Activated naive CD8-positive, alpha-beta T cell treated with anti-CD3 and anti-CD28 coated beads, Interleukin-2, amount 10 ng/mL, durations not matched to agents 7 days and 5 days (primary cell): Measurements from ENCODE around the gene EIF2B4. TPM values are rescaled to one million over a fixed set of nuclear protein-coding genes. Genes with fewer than 3 reads are reported as not detected.

ENCODE experiments used
- ATAC-seq: fragments of 150-1000 bp; cut with Tn5 transposase; one replicate; pipeline ENCODE4 v1.10.0; 2021; ENCODE audit warnings: low read depth, moderate library complexity
- POLR2A ChIA-PET: fragments of 350-600 bp; sonication (Branson Sonifier 250); formaldehyde crosslinking; loops from one replicate; lab custom pipeline; 2021; ENCODE audit warnings: antibody characterized with exemption; lab: Charles Lee
- DNase-seq: peaks from one replicate; pipeline ENCODE4 v3.0.0; 2021
- H3K27ac Mint-ChIP-seq: one replicate; pipeline ENCODE4 v1.8.0; 2022; ENCODE audit warnings: mild to moderate bottlenecking, mixed read lengths
- H3K27me3 Mint-ChIP-seq: one replicate; pipeline ENCODE4 v1.8.0; 2022; ENCODE audit warnings: mild to moderate bottlenecking, moderate library complexity, mixed read lengths
- H3K36me3 Mint-ChIP-seq: one replicate; pipeline ENCODE4 v1.8.0; 2021; ENCODE audit warnings: mild to moderate bottlenecking, mixed read lengths
- H3K4me1 Mint-ChIP-seq: one replicate; pipeline ENCODE4 v1.8.0; 2021; ENCODE audit warnings: mixed read lengths
- H3K4me3 Mint-ChIP-seq: one replicate; pipeline ENCODE4 v1.8.0; 2022; ENCODE audit warnings: mild to moderate bottlenecking, moderate library complexity, mixed read lengths
- H3K9me3 Mint-ChIP-seq: one replicate; pipeline ENCODE4 v1.8.0; 2021; ENCODE audit warnings: mixed read lengths
- total RNA-seq, 2 experiments: library from RNA; stranded (reverse); gene quantifications; one replicate each; pipeline ENCODE4 v1.2.3, GENCODE V29; 2021

EIF2B4 gene
- 10 to 100 TPM; 38.3 to 39.2 TPM for total RNA-seq

DNA sequence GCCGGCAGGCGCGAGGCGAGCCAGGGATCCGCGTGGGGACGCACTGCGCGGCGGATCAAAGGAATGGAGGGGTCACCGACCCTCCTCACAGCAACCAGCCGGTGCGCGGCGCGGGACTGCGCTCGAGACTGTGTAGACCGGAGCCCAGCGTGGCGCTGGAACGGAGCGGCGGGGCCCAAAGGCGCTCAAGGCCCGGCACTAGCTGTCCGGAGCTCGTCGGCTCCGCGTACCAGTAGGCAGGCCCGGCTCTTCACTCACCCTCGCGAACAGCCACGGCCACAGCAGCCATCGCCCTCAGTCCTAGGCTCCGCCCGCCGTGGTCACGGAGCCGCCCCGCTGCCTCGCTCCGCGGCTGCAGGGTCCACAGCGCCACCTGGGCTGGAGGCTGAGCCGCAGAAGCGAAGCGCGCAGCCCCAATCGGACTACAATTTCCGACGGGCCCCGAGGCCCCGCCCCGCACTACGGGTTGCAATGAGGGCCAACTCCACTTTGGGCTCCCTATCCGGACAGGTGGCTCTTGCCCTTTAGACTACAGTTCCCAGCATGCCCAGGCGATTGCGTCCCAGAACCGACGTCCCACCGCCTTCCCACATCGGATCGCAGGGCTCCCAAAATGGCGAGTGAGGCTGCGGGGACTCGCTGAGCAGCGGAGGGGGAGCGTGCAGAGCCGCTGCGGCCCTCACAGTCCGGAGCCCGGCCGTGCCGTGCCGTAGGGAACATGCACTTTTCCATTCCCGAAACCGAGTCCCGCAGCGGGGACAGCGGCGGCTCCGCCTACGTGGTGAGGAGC is at the start of gene EIF2B4, which contains the start of gene SNX17:
EIF2B4 (minus strand) TSS at position 313 of the 790 bp plus-strand sequence; CDS start at position 289, 24 bp downstream.
SNX17 (plus strand) TSS at position 591 of the 790 bp plus-strand sequence; CDS start at position 719, 128 bp downstream.
- DNase-seq (peak; percentile 98), ATAC-seq (peak; percentile 93)
- Mint-ChIP-seq H3K4me1 (peaks cover 35% of the 10 kb centered on the region), H3K27ac (peak within 1 kb of the TSS; percentile 98), H3K9me3 (no peaks in the 10 kb centered on the region), H3K4me3 (peak within 1 kb of the TSS; percentile 100), H3K36me3 (peaks cover 35% of the 10 kb centered on the region), H3K27me3 (no peaks in the 10 kb centered on the region)
- POLR2A ChIA-PET, result interaction anchor here (1.1 to 5.4 kb wide), 9 partner anchors 10 to 294 kb away, joined by 4 to 55 read pairs (median 15); partner anchors contain the start of genes ATRAID, GTF3C2, MPV17 and NRBP1

DNA sequence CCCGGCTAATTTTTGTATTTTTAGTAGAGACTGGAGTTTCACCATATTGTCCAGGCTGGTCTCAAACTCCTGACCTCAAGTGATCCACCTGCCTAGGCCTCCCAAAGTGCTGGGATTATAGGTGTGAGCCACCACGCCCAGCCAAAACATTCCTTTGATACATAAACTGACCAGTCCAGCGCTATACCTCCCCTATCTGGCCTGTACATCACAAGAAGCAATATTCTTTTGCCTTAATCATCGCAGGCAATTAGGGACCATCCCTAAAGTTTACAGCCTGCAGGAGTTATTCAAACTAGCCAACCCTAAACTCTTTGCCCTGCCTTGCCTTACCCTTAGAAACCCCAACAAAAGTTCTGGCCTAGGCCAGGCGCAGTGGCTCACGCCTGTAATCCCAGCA is 46.0 kb upstream of the EIF2B4 start:
- POLR2A ChIA-PET, result interaction anchor here (0.7 kb wide), 1 partner anchor 61 kb away, joined by 4 read pairs; no protein-coding TSS in a partner anchor
- no peak overlapping the region for H3K27ac Mint-ChIP-seq
- H3K9me3 Mint-ChIP-seq, result peaks cover 3% of the 10 kb centered on the region
- DNase-seq (no peak), ATAC-seq (no peak)
- no peak overlapping the region for H3K4me3 Mint-ChIP-seq
- H3K36me3 Mint-ChIP-seq, result no peaks in the 10 kb centered on the region
- no peaks in the 10 kb centered on the region for H3K4me1 Mint-ChIP-seq
- H3K27me3 Mint-ChIP-seq, result peaks cover 9% of the 10 kb centered on the region

DNA sequence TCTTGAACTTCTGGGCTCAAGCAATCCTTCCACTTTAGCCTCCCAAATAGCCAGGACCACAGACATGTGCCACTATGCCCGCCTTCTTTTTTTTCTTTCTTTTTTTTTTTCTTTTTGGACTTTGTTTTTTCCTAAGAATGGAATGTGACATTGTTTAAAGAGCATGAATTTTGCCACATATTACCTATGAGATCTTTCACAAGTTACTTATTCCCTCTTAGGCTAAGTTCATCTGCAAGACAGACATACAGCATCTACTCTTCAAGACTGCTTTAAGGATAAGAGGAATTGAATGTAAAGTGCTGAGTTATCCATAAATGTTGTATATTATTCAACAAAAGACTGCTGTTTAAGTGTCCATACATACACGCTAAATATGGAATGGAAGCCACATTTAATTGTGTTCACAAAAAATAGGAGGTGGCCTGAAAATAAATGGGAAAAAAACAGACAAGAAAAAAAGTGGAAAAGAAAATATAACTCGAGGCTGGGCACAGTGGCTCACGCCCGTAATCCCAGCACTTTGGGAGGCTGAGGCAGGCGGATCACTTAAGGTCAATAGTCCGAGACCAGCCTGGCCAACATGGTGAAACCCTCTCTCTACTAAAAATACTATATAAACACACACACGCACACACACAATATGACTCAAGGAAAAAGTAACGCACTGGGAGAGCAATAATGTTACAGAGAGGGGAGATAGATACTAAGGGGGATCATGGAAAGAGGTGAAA is 42.4 kb upstream of the EIF2B4 start:
- H3K36me3 Mint-ChIP-seq, result peaks cover 3% of the 10 kb centered on the region
- peaks cover 3% of the 10 kb centered on the region for H3K9me3 Mint-ChIP-seq
- H3K4me1 Mint-ChIP-seq, result peaks cover 14% of the 10 kb centered on the region
- peaks cover 7% of the 10 kb centered on the region for H3K27me3 Mint-ChIP-seq
- POLR2A ChIA-PET, result no interaction called here
- no peak overlapping the region for H3K27ac Mint-ChIP-seq
- DNase-seq (no peak), ATAC-seq (no peak)
- no peak overlapping the region for H3K4me3 Mint-ChIP-seq

DNA sequence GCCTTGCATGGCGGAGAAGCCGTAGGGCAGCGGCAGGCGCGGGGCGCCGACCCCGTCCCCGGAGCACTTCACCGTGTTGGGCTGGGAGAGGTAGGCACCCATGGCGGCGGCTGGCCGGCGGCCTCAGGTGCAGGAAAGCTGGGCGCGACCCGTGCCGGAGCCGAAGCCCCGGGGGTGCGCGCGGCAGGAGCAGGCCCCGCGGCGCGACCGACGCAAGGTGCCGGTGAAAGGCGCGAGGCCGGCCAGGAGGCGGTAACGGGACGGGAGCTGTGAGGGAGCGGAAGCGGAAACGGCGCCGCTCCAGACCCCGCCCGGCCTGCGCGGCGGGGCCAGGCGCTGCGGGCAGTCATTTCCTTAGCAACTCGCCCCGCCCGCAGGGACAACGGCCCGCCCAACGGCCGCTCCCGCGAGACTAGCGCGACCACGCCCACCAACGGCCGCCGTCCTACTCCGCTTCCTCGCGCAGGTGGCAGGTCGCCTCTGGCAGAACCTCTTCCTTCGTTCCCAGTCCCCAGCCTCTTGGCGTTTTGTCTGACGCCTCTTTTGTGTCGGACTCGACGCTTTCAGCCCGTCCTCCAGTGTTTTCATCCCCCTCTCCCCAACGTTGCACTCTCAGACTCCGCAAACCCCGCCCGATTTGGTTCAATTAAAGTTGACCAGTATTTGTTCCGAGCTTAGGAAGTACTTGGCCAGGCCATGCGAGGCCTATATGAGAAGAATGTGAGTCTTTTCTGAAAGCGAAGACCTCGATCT is 39.4 kb upstream of the EIF2B4 start, which contains the start of gene PPM1G:
PPM1G (minus strand) TSS at position 271 of the 753 bp plus-strand sequence; CDS start at position 102, 169 bp downstream.
- Mint-ChIP-seq H3K4me1 (peaks cover 26% of the 10 kb centered on the region), H3K27me3 (peaks cover 7% of the 10 kb centered on the region), H3K4me3 (peak within 1 kb of the TSS; percentile 90), H3K27ac (peak within 1 kb of the TSS; percentile 85), H3K36me3 (peaks cover 7% of the 10 kb centered on the region), H3K9me3 (peaks cover 3% of the 10 kb centered on the region)
- DNase-seq (peak; percentile 98), ATAC-seq (peak; percentile 97)
- POLR2A ChIA-PET, result interaction anchor here (0.6 to 4.2 kb wide), 19 partner anchors 9 to 1417 kb away, joined by 3 to 91 read pairs (median 4); partner anchors contain the start of genes CCDC121, EIF2B4, GPN1 and GTF3C2

DNA sequence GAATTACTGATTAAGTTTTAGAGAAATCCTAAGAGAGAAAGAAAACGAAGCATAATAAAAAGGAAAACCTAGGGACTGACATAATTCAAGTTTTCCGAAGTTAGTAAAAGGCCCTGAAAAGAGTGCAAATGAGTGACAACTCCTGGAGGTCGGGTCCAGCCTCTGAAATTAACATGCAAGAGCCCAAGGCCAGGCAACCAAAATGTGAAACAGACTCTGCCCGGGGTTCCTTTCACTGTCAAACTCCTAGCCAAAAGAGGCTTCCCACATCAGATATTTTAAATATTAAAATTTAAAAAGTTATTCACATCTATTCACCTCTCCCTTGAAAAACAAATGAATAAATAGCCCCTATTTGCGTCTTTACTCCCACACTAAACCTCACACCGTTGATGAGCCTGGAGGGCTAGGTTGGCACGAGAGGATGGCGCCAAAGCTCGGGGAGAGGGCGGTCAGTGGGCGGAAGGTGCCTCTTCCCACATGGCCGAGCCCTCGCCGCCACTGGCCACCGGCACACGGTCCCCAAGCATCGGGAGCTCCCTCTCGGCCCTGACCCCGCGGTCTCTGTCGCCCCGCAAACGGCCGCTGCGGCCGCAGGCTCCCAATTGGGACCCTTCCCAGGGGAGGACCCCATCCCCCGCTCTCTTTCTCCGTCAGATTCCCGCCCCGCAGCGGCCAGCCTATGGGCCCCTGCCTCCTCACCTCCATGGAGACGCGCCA is 38.6 kb upstream of the EIF2B4 start:
- Mint-ChIP-seq H3K4me3 (peak overlapping the region; percentile 90), H3K27me3 (peaks cover 4% of the 10 kb centered on the region), H3K4me1 (peaks cover 29% of the 10 kb centered on the region), H3K36me3 (peaks cover 8% of the 10 kb centered on the region), H3K27ac (peak overlapping the region; percentile 76), H3K9me3 (peaks cover 3% of the 10 kb centered on the region)
- peak; percentile 10 for ATAC-seq
- POLR2A ChIA-PET, result interaction anchor here (0.6 to 4.2 kb wide), 11 partner anchors 8 to 274 kb away, joined by 3 to 91 read pairs (median 10); partner anchors contain the start of genes CCDC121, EIF2B4, GPN1 and GTF3C2
- no peak for DNase-seq

DNA sequence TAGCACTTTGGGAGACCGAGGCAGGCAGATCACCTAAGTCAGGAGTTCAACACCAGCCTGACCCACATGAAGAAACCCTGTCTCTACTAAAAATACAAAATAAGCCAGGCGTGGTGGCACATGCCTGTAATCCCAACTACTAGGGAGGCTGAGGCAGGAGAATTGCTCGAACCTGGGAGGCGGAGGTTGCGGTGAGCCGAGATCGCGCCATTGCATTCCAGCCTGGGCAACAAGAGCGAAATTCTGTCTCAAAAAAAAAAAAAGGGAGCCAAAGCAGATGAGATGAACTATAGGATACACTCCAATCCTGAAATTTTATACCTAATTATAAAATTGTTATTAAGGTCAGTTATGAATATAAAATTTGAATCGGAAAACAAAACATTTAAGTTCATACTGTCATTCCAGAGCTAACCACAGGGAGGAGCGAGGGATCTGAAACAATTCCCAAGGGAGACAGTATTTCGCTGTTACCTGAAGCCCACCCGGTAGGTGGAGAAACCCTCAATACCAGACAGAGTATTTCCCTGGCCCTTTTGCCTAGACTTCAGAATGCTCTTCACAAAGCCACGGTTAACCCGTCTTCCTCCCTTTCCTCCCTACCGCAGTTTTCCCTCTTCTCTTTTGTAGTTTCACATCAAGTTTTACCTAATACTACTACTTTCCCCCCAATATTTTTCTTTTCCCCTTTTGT is 37.8 kb upstream of the EIF2B4 start:
- POLR2A ChIA-PET, result interaction anchor here (4.2 kb wide), 1 partner anchor 22 kb away, joined by 91 read pairs; the partner anchor contains the start of gene NRBP1
- Mint-ChIP-seq H3K27me3 (peaks cover 4% of the 10 kb centered on the region), H3K9me3 (peaks cover 3% of the 10 kb centered on the region), H3K4me1 (peaks cover 32% of the 10 kb centered on the region), H3K27ac (peak overlapping the region; percentile 76), H3K36me3 (peaks cover 8% of the 10 kb centered on the region), H3K4me3 (peak overlapping the region; percentile 90)
- ATAC-seq (no peak), DNase-seq (no peak)

DNA sequence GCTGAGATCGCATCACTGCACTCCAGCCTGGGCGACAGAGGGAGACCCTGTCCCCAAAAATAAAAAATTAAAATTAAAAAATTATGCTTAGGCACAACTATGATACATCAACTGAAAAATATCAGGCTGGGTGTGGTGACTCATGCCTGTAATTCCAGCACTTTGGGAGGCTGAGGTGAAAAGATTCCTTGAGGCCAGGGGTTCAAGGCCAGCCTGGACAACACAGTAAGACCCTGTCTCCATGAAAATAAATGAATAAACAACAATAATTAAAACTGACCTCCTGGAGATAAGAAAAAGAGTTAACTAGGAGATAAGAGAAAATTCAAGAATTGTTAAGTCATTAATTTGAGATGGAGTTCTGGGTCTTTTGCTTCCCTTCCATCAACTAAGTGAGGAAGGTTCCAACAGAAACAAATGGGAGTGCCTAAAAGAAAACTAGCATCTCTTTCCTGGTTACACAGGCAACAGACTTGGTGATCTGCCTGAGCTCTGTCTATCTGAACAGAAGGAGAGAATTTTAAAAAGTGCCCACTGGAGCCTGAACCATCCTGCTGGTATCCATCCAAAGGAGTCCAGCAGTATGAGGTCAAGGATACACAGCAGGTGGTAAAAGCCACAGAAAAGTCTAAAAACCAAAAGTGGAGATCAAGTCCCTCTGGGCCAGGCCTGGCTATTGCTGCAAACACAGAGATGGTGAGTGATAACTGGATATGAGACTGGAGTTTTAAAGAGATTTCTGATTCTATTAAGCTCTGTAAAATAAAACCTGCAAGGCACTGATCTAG is 30.4 kb upstream of the EIF2B4 start:
- ATAC-seq (no peak), DNase-seq (no peak)
- H3K4me1 Mint-ChIP-seq, result peaks cover 30% of the 10 kb centered on the region
- H3K9me3 Mint-ChIP-seq, result no peaks in the 10 kb centered on the region
- peaks cover 15% of the 10 kb centered on the region for H3K36me3 Mint-ChIP-seq
- no peak overlapping the region for H3K4me3 Mint-ChIP-seq
- H3K27ac Mint-ChIP-seq, result no peak overlapping the region
- POLR2A ChIA-PET, result interaction anchor here (2.3 kb wide), 1 partner anchor 9 kb away, joined by 7 read pairs; the partner anchor contains the start of gene PPM1G
- H3K27me3 Mint-ChIP-seq, result no peaks in the 10 kb centered on the region

DNA sequence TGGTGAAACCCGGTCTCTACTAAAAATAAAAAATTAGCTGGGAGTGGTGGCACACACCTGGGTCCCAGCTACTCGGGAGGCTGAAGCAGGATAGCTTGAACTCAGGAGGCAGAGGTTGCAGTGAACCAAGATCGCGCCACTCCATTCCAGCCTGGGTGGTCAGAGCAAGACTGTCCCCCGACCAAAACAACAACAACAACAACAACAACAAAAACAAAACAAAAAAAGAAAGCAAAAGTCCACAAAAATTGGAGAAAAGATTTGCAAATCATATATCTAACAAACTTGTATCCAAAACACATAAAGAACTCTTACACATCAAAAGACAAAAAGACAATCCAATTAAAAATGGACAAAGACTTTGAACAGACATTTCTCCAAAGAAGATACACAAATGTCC is 28.8 kb upstream of the EIF2B4 start:
- Mint-ChIP-seq H3K36me3 (peaks cover 17% of the 10 kb centered on the region), H3K4me1 (peaks cover 26% of the 10 kb centered on the region), H3K27me3 (no peaks in the 10 kb centered on the region), H3K4me3 (no peak overlapping the region), H3K9me3 (no peaks in the 10 kb centered on the region), H3K27ac (no peak overlapping the region)
- ATAC-seq, result no peak
- no peak for DNase-seq
- POLR2A ChIA-PET, result no interaction called here

DNA sequence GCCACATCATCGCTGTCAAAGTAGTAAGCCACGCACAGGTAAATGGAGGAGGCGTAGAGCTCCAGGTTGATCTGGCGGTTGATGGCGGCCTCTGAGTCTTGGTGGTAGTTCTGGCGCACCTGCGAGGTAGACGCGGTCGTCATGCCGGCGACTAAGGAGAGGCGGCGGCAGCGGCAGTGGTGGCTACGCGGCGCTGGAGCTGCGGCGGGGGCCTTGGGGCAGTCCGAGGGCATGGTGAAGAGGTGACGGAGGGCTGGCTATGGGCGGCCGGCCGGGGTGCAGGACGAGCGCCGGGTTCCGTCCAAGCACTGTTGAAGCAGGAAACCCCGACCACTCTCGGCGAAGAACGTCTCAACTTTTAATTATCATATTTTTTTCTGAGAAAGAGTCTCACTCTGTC is 23.1 kb upstream of the EIF2B4 start:
- Mint-ChIP-seq H3K4me1 (peaks cover 23% of the 10 kb centered on the region), H3K4me3 (no peak overlapping the region), H3K27me3 (no peaks in the 10 kb centered on the region), H3K9me3 (no peaks in the 10 kb centered on the region), H3K27ac (no peak overlapping the region), H3K36me3 (peaks cover 17% of the 10 kb centered on the region)
- DNase-seq (no peak), ATAC-seq (no peak)
- POLR2A ChIA-PET, result no interaction called here

DNA sequence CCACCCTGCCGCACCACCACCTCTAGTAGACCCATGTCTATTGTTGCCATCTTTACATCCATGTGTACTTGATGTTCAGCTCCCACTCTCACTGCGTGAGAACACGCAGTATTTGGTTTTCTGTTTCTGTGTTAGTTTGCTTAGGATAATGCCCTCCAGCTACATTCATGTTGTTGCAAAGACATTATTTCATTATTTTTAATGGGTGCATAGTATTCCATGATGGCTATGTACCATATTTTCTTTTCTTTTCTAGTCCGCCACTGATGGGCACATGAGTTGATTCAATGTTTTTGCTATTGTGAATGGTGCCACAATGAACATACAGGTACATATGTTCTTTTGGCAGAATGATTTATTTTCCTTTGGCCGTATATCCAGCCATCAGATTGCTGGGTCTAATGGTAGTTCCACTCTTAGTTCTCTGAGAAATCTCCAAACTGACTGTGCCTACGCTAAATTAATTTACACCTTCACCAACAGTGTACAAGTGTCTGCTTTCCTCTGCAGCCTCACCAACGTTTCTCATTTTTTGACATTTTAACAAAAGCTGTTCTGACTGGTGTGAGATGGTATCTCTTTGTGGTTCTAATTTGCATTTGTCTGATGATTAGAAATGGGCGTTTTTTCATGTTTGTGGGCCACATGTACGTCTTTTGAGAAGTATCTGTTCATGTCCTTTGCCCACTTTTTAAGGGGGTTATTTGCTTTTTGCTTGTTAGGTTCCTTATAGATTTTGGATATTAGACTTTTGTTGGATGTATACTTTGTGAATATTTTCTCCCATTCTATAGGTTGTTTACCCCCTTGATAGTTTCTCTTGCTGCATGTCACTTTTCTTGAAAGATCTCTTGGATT is 20.9 kb upstream of the EIF2B4 start:
- peaks cover 19% of the 10 kb centered on the region for H3K36me3 Mint-ChIP-seq
- H3K4me1 Mint-ChIP-seq, result peaks cover 20% of the 10 kb centered on the region
- H3K4me3 Mint-ChIP-seq, result no peak overlapping the region
- POLR2A ChIA-PET, result interaction anchor here (0.6 kb wide), 1 partner anchor 259 kb away, joined by 3 read pairs; no protein-coding TSS in a partner anchor
- H3K9me3 Mint-ChIP-seq, result no peaks in the 10 kb centered on the region
- ATAC-seq (no peak), DNase-seq (no peak)
- H3K27me3 Mint-ChIP-seq, result no peaks in the 10 kb centered on the region
- no peak overlapping the region for H3K27ac Mint-ChIP-seq
